HEK293T (cell line): ENCODE data around the gene PHETA2.

Experiments used
- CTCF ChIA-PET: fragments of 350-600 bp; formaldehyde crosslinking; extraction: SDS; loops from one replicate; lab custom pipeline; 2021; ENCODE audit warnings: antibody characterized with exemption, inconsistent platforms; lab: Yijun Ruan, JAX
- POLR2A ChIA-PET: fragments of 350-600 bp; formaldehyde crosslinking; extraction: SDS; loops from one replicate; lab custom pipeline; 2020; ENCODE audit warnings: antibody characterized with exemption, inconsistent platforms; lab: Yijun Ruan, JAX
- DNase-seq: peaks from one replicate; pipeline ENCODE4 v3.0.0; 2012; ENCODE audit warnings: mixed read lengths; ENCODE audit errors: extremely low spot score
- ARNT ChIP-seq: fragments of 450-650 bp; IDR thresholded peaks from 2 replicates; pipeline ENCODE4 v1.6.1; 2017; ENCODE audit warnings: mild to moderate bottlenecking
- BHLHE40 ChIP-seq: fragments of 450-650 bp; IDR thresholded peaks from 2 replicates; pipeline ENCODE4 v1.6.1; 2016; ENCODE audit warnings: mild to moderate bottlenecking, moderate library complexity, borderline replicate concordance
- CTBP1 ChIP-seq: fragments of 450-650 bp; IDR thresholded peaks from 2 replicates; pipeline ENCODE4 v1.6.1; 2016; ENCODE audit warnings: borderline replicate concordance
- ELF4 ChIP-seq: fragments of 450-650 bp; IDR thresholded peaks from 2 replicates; pipeline ENCODE4 v1.6.1; 2017; ENCODE audit warnings: antibody characterized with exemption
- FOXA1 ChIP-seq: fragments of 450-650 bp; IDR thresholded peaks from 2 replicates; pipeline ENCODE4 v1.6.1; 2016; ENCODE audit warnings: mild to moderate bottlenecking
- FOXK2 ChIP-seq: fragments of 450-650 bp; IDR thresholded peaks from 2 replicates; pipeline ENCODE4 v1.6.1; 2016; ENCODE audit warnings: mild to moderate bottlenecking
- FOXM1 ChIP-seq: fragments of 450-650 bp; IDR thresholded peaks from 2 replicates; pipeline ENCODE4 v1.6.1; 2017; ENCODE audit warnings: mild to moderate bottlenecking, borderline replicate concordance
- HDGF ChIP-seq: fragments of 450-650 bp; IDR thresholded peaks from 2 replicates; pipeline ENCODE4 v1.6.1; 2017; ENCODE audit warnings: antibody characterized with exemption, borderline replicate concordance
- L3MBTL2 ChIP-seq: fragments of 450-650 bp; conservative IDR thresholded peaks from 2 replicates; pipeline ENCODE4 v1.6.1; 2016; ENCODE audit warnings: mild to moderate bottlenecking
- LEF1 ChIP-seq: fragments of 450-650 bp; IDR thresholded peaks from 2 replicates; pipeline ENCODE4 v1.6.1; 2017; ENCODE audit warnings: mild to moderate bottlenecking, borderline replicate concordance
- NFRKB ChIP-seq: fragments of 450-650 bp; IDR thresholded peaks from 2 replicates; pipeline ENCODE4 v1.6.1; 2016; ENCODE audit warnings: mild to moderate bottlenecking, moderate library complexity
- SP1 ChIP-seq: fragments of 450-650 bp; IDR thresholded peaks from 2 replicates; pipeline ENCODE4 v1.6.1; 2017
- SUZ12 ChIP-seq: fragments of 450-650 bp; IDR thresholded peaks from 2 replicates; pipeline ENCODE4 v1.6.1; 2016; ENCODE audit warnings: mild to moderate bottlenecking
- TARDBP ChIP-seq: fragments of 450-650 bp; IDR thresholded peaks from 2 replicates; pipeline ENCODE4 v1.6.1; 2016
- ZNF384 ChIP-seq: fragments of 450-650 bp; IDR thresholded peaks from 2 replicates; pipeline ENCODE4 v1.6.1; 2016
- TF ChIP-seq, protein P1 (sequence below): fragments of 450-650 bp; IDR thresholded peaks from 2 replicates; pipeline ENCODE4 v1.6.1; 2016

Gene PHETA2

DNA sequence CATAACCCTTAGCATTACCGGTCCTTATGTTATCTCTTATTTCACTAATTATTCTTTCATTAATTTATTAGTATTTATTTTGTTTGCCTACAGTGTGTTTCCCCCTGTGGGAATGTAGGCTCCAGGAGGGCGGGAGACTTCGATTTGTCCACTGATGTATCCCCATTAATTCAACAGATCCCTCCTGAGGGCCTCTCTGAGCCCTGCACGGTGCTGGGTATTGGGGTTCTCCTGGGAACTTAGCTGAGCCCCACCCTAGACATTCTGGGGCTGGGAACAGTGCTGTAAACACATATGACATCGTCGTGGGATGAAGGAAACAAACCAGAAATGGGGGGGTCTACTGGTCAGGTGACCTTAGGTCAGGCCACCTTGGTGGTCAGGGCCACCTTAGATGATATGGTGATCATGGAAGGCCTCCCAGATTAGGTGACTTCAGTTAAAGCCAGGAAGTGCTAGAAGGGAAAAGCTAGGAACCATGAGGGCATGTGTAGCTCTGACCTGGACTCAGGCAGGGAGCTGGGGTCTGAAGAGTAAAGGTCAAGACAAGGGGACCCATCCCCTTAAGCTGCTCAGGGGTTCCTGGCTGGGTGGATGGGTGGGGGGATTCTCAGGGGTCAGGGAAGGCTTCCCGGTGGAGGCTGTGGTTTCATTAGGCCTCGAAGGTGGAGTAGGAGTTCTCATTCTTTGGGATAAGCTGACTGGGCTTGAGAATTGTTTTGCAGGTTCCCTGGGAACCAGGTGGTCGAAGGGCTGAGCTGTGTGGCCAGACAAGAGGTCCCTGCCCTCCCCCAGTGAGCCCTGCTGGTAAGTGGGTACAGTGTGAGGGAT is 1.0 kb downstream of the PHETA2 start:
- POLR2A ChIA-PET = interaction anchor here (1.2 to 1.8 kb wide), 2 partner anchors 15 to 128 kb away, joined by 6 to 8 read pairs; partner anchors contain the start of genes CENPM and NDUFA6
- TF ChIP-seq SUZ12 (no peak), HDGF (no peak), FOXK2 (no peak), ARNT (no peak), BHLHE40 (no peak), LEF1 (no peak), SP1 (no peak), ELF4 (no peak), TARDBP (no peak), NFRKB (no peak), L3MBTL2 (no peak), ZNF384 (no peak), CTBP1 (no peak), FOXM1 (no peak), FOXA1 (no peak)
- TF ChIP-seq, protein P1, sequence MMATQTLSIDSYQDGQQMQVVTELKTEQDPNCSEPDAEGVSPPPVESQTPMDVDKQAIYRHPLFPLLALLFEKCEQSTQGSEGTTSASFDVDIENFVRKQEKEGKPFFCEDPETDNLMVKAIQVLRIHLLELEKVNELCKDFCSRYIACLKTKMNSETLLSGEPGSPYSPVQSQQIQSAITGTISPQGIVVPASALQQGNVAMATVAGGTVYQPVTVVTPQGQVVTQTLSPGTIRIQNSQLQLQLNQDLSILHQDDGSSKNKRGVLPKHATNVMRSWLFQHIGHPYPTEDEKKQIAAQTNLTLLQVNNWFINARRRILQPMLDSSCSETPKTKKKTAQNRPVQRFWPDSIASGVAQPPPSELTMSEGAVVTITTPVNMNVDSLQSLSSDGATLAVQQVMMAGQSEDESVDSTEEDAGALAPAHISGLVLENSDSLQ = no peak
- CTCF ChIA-PET = interaction anchor here (0.7 kb wide), 2 partner anchors 11 to 304 kb away, joined by 3 read pairs; no protein-coding TSS in a partner anchor
- no peak for DNase-seq

DNA sequence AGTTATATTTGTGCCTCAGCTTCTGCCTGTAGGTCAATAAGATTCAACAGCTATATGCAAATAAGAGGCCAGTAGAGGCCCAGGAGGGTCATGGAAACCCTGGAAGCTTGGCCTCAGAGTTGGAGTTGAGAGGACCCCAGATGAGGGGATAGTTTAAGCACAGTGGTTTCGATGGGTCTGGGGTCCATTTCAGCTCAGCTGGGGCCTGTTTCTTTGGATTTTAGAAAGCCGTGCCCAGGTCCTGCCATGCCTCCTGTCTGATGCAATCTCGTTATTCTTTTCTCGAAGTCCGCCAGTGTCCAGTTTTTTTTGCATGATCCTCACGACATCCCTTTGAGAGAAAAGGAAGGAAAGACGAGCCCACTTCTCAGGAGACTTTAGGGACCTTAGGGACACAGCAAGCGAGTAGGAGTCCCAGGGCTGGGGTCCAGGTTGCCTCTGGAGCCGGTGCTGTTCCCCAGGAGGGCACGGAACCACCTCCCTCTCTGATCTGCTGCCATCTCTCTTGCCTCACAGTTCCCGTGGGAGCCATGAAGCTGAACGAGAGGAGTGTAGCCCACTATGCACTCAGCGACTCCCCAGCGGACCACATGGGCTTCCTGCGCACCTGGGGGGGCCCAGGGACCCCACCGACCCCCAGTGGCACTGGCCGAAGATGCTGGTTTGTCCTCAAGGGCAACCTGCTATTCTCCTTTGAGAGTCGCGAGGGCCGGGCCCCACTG is 2.9 kb downstream of the PHETA2 start:
- ChIA-PET CTCF (interaction anchor here (0.7 kb wide), 1 partner anchor 396 kb away, joined by 3 read pairs; no protein-coding TSS in a partner anchor), POLR2A (interaction anchor here (1.8 kb wide), 1 partner anchor 130 kb away, joined by 8 read pairs; the partner anchor contains the start of gene CENPM)
- DNase-seq = no peak
- no peak for TF ChIP-seq SP1
- TF ChIP-seq, protein P1 = no peak
- TF ChIP-seq FOXK2 = no peak
- no peak for TF ChIP-seq FOXA1
- no peak for TF ChIP-seq SUZ12
- TF ChIP-seq L3MBTL2 = no peak
- TF ChIP-seq TARDBP = no peak
- no peak for TF ChIP-seq BHLHE40
- no peak for TF ChIP-seq NFRKB
- TF ChIP-seq FOXM1 = no peak
- TF ChIP-seq ZNF384 = no peak
- no peak for TF ChIP-seq HDGF
- TF ChIP-seq ELF4 = no peak
- TF ChIP-seq ARNT = no peak
- no peak for TF ChIP-seq CTBP1

DNA sequence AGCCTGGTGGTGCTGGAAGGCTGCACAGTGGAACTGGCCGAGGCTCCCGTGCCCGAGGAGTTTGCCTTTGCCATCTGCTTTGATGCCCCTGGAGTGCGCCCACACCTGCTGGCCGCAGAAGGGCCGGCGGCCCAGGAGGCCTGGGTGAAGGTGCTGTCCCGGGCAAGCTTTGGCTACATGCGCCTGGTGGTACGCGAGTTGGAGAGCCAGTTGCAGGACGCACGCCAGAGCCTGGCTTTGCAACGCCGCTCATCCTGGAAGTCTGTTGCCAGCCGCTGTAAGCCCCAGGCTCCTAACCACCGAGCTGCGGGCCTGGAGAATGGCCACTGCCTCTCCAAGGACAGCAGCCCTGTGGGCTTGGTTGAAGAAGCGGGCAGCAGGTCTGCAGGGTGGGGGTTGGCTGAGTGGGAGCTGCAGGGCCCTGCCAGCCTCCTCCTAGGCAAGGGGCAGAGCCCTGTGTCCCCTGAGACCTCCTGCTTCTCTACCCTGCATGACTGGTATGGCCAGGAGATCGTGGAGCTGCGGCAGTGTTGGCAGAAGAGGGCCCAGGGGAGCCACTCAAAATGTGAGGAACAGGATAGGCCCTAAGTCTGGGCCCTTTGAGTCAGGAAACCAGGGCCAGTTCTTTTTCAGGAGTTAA is 3.6 kb downstream of the PHETA2 start:
- POLR2A ChIA-PET = interaction anchor here (1.2 to 4.4 kb wide), 6 partner anchors 7 to 1110 kb away, joined by 3 to 57 read pairs (median 4); partner anchors contain the start of genes CENPM, NAGA and NDUFA6
- TF ChIP-seq SP1 (no peak), FOXM1 (no peak), NFRKB (no peak), FOXK2 (no peak), ARNT (no peak), ELF4 (no peak), HDGF (no peak), CTBP1 (no peak)
- CTCF ChIA-PET = no interaction called here
- no peak for DNase-seq

DNA sequence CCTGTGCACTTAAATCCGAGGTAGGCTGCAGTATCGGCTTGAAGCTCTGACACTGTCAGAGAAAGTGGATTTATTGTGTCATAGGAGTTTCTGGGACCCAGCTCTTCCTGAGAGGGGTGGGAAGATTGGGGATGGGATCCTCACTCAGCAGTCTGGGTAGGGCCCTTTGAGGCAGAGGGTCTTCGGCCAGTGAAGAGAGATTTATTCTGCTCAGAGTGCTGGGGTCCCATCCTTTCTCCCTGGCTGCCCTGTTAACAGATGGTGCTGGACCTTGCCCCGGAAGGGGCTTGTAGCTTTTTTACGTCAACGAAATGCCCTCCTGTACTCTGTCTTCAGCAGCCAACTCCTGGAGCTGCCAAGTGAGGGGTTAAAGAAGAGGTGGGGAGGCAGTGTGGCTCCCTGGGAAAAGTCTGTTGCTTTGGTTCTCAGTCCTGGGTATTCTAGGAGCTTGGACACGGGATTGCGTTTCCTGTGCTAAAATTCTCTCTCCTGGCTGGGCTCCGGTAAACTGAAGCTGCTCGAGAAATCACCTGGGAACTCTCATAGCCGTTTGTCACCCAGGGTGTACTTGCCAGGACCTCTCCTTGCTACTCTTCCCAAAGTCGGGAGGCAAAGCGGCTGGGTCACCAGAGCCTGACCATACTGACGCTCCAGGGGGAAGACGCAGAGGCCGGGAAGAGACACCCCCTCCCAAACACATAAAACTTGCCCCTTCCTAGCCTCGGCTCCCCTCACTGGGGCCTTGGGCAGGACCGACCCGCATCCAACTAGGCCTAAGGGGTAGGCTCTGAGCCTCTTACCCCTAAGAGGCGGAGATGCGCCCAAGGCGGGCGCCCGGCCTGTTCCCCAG is 4.6 kb downstream of the PHETA2 start:
- DNase-seq = peak; percentile 25
- TF ChIP-seq L3MBTL2 = no peak
- no peak for TF ChIP-seq FOXA1
- no peak for TF ChIP-seq CTBP1
- no peak for TF ChIP-seq TARDBP
- TF ChIP-seq ARNT = no peak
- TF ChIP-seq, protein P1 = no peak
- no peak for TF ChIP-seq ZNF384
- no peak for TF ChIP-seq FOXM1
- TF ChIP-seq BHLHE40 = no peak
- no peak for TF ChIP-seq ELF4
- TF ChIP-seq FOXK2 = no peak
- TF ChIP-seq SUZ12 = no peak
- TF ChIP-seq SP1 = no peak
- no peak for TF ChIP-seq HDGF
- TF ChIP-seq LEF1 = no peak
- ChIA-PET CTCF (interaction anchor here (1.4 kb wide), 1 partner anchor 132 kb away, joined by 7 read pairs; the partner anchor contains the start of gene CENPM), POLR2A (interaction anchor here (1.1 to 4.4 kb wide), 8 partner anchors 8 to 1109 kb away, joined by 3 to 57 read pairs (median 4); partner anchors contain the start of genes CENPM, NAGA and NDUFA6)
